Measurements from ENCODE around the gene PLXDC2. TPM values are rescaled to one million over a fixed set of nuclear protein-coding genes. Genes with fewer than 3 reads are reported as not detected.

Gene PLXDC2
- total RNA-seq, 1 experiment from 2014 or later = 0.20 TPM

- ChIA-PET CTCF (no interaction called here), RAD21 (ENCODE audit: low non-redundant PET in 1 of 2, low total read pairs in 2 of 2, uncharacterized antibody in 2 of 2, unreplicated experiment in 2 of 2) (no interaction called here), POLR2A (no interaction called here)
- no peaks in the 10 kb centered on the region for H3K9me2 ChIP-seq (ENCODE audit: insufficient read depth)
- BruUV-seq (replicated peaks) = no TSS peak
- no peaks in the 10 kb centered on the region for H3K79me2 ChIP-seq (ENCODE audit: insufficient read depth, low read length)
- no peak overlapping the region for H3K4me3 ChIP-seq (replicated peaks in 1 of 2; ENCODE audit: low read depth in 1 of 2, low read length in 2 of 2)
- DNase-seq (ENCODE audit: low read depth, low spot score) (no peak), ATAC-seq (no peak)
- H4K20me1 ChIP-seq (ENCODE audit: insufficient read depth) = no peaks in the 10 kb centered on the region
- H3K36me3 ChIP-seq (ENCODE audit: control insufficient read depth in 1 of 2, insufficient read depth in 2 of 2, low read length in 2 of 2) = no peaks in the 10 kb centered on the region
- H3K4me2 ChIP-seq (ENCODE audit: low read length) = no peak overlapping the region
- intact Hi-C loops (cut with micrococcal nuclease) = no loop called here
- H3K27ac ChIP-seq (ENCODE audit: low read depth, low read length) = no peak overlapping the region
- peaks cover 6 to 19% of the 10 kb centered on the region in 2 experiments; a peak in 2 of 4 replicates for H3K9me3 ChIP-seq (ENCODE audit: control insufficient read depth in 1 of 2, insufficient read depth in 1 of 2, low read depth in 1 of 2, low read length in 2 of 2)
- H3K27me3 ChIP-seq (ENCODE audit: insufficient read depth, low read length) = no peaks in the 10 kb centered on the region
- no peak for TF ChIP-seq SIN3A (IDR thresholded peaks at IDR 0.05; ENCODE audit: low read depth)
- TF ChIP-seq ATF3 (IDR thresholded peaks at IDR 0.05) = no peak
- TF ChIP-seq ZNF274 (IDR thresholded peaks at IDR 0.05; ENCODE audit: low read depth, low read length) = no peak
- no peak for TF ChIP-seq JUND (IDR thresholded peaks at IDR 0.05)
- TF ChIP-seq POLR2AphosphoS5 (IDR thresholded peaks at IDR 0.05; ENCODE audit: low read depth, low read length) = no peak
- no peak for TF ChIP-seq REST (IDR thresholded peaks at IDR 0.05; ENCODE audit: low read depth)
- no peak overlapping the region for H2AFZ ChIP-seq (ENCODE audit: low read depth, low read length, poor library complexity, severe bottlenecking)
- no peak overlapping the region for H3K9ac ChIP-seq (ENCODE audit: low read length)
- no peaks in the 10 kb centered on the region for H3K4me1 ChIP-seq (ENCODE audit: control insufficient read depth in 1 of 2, insufficient read depth in 2 of 2, low read length in 2 of 2)
Measured at GRCh38 chr10:20232079-20232705, 416.0 kb downstream of the PLXDC2 start.

All from HCT116 (cell line).